Right hindlimb (tissue), 1 donor: ENCODE results near the gene ZNF71.

ENCODE experiments used
- DNase-seq: peaks from one replicate; pipeline ENCODE4 v3.0.0-alpha.2; 2018

The ZNF71 gene

DNA sequence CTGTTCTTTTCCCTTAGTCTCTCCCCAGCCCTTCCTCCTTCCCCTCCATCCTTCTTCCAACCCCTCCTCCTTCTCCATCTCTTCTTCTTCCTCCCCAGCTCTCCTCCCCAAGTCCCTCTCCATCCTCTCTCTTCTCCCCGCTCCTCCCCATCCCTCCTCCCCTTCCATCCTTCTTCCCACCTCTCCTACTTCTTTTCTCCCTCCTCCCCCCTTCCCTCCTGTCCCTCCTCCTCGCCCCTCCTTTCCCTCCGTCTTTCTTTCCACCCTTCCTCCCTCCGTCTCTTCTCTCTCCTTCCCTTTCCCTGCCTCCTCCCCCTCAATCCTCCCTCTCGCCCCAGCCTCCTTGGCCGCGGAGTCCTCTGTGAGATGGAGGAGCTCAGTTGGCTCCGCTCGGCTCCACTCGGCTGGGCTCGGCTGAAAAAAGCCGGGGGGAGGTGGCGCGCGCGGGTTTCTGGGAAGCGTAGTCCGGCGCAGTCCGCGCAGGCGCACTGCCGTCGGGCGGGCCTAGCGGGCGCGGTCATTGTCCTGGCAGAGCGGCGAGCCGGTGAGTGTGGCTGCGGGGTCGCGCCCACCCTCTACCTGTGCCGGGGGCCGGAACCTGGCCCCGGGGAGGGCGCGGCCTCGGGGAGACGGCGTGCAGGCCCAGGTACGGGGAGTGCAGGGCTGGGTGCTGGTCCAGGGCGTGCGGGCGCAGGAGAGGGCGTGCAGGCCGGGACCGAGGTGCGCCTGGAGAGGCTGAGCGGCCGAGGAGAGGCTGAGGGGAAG lies at the start of gene ZNF71:
ZNF71 (plus strand) TSS at position 520 of the 765 bp plus-strand sequence. CDS start 6,257 bp downstream, outside the sequence.
- DNase-seq, result peak; percentile 95

DNA sequence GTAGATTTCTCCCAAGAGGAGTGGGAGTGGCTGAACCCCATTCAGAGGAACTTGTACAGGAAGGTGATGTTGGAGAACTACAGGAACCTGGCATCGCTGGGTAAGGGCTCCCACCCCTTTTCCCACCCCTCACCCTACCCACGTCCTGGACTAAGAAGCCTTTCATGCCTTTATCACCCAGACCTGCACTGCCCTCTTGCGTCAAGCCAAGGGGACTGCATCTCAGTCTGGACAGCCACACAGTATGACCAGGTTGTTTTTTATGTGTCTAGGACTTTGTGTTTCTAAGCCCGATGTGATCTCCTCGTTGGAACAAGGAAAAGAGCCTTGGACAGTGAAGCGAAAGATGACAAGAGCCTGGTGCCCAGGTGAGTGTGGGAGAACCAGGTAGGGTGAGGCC lies 47.6 kb upstream of the ZNF71 start:
- no peak for DNase-seq

DNA sequence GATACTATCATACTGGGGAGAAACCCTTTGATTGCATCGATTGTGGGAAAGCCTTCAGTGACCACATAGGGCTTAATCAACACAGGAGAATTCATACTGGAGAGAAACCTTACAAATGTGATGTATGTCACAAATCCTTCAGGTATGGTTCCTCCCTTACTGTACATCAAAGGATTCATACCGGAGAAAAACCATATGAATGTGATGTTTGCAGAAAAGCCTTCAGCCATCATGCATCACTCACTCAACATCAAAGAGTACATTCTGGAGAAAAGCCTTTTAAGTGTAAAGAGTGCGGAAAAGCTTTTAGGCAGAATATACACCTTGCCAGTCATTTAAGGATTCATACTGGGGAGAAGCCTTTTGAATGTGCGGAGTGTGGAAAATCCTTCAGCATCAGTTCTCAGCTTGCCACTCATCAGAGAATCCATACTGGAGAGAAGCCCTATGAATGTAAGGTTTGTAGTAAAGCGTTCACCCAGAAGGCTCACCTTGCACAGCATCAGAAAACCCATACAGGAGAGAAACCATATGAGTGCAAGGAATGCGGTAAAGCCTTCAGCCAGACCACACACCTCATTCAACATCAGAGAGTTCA lies 40.7 kb upstream of the ZNF71 start:
- DNase-seq, result no peak

DNA sequence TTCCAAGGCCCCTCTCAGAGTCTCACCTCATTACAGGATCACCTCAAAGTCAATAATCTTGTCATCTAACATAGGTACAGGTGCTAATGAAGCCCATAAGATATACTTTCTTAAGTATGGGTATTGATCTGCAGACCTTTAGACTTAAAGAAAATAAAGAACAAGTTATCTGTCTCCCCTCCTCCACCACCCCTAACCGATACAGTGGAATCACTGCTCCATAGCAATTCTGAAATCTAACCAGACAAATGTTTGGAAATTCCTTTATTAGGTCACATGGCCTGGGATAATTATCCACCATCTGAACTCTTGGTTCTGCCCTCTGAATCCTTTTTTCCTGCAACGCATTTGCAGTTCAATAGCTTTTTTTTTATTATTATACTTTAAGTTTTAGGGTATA lies 32.3 kb upstream of the ZNF71 start:
- DNase-seq, result no peak

DNA sequence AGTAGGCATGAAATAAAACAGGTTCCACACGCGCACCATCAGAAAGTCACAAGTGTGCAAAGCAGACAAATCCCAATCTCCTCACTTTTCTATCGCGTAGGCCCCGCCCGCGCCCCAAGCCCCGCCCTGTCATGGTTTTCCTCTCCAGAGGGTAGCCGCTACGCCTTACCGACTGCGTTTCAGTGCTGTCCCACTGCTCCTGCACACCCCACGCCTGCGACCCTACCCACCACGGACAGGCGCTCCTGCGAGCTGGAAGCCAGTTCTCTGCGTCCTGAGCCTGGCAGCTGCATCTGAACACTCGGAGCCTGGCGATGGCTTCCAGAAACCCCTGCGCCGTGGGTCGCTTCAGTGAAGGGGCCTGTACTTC lies 28.2 kb upstream of the ZNF71 start:
- no peak for DNase-seq

DNA sequence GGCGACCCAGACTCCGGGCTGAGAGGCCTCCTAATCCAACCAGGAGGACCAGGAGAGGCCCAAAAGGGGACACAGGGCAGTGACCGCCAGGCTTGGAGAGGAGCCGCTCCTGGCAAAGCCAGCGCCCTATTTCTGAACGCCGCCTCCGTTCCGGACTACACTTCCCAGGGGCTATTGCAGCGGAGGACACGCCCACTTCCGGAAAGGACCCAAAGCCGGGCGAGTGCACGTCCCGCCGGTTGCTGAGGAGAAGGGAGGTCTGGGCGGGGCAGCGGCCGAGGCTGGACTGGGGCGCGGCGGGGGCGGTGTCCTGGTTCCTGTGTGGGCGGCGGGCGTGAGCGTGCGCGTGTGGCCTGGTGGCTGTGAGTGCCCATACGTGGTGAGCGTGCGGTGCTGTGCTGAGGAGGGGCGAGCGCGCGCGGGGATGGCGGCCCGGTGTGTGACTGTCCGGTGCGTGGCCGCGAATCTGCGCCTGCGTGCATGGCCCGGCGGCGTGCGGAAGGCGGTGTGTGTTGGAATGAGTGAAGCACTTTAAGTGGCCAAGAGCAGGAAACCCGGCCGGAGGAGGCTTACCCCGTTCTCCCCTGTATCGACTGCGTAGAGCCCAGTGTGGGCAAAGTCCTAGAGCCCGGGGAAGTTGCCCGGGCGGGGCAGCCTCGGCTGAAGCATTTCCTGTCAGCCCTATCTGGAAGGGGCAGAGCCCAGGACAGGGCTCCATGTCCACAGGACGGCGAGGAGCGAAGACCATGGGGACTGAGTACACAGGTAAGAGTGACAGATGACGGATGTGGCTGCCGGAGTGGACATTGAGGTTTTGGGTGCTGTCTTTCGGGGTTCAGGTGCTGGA lies 27.6 kb upstream of the ZNF71 start, which contains the start of gene ZNF470:
ZNF470 (plus strand) TSS at position 195 of the 847 bp plus-strand sequence. CDS start 2,844 bp downstream, outside the sequence.
- peak; percentile 97 for DNase-seq

DNA sequence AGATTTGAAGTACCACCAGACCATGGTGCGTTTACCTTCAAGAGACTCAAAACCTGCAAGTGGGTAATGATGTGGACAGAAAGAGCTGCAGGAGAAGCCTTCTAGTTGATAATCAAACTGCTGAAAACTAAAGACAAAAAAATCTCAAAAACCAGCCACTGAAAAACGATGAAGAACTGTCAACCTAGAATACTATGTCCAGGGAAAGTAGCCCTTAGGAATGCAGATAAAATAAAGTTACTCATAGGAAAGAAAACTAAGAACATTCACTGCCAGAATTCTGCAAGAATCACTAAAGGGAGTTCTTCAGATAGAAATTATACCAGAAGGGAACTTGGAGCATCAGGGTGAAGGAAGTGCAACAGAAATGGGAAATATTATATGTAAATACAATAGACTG lies 22.5 kb upstream of the ZNF71 start:
- no peak for DNase-seq

DNA sequence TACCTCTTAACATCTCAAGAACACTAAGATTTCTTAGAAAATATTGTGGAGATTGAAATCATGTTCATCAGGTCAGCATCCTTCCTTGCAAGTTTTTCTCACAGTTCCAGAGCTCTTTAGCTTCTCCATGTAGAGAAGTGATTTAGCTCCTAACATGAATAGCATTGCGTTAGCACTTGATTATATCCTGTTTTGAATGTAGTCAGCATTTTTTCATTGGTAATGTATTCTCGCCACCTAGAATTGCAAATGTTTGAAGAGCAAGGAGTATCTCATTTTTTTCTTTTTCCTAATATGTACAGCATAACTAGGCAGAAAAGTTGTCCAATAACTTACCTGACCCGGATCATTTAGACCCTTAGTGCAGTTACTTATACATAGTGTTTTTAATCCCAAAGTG lies 21.2 kb upstream of the ZNF71 start:
- no peak for DNase-seq

DNA sequence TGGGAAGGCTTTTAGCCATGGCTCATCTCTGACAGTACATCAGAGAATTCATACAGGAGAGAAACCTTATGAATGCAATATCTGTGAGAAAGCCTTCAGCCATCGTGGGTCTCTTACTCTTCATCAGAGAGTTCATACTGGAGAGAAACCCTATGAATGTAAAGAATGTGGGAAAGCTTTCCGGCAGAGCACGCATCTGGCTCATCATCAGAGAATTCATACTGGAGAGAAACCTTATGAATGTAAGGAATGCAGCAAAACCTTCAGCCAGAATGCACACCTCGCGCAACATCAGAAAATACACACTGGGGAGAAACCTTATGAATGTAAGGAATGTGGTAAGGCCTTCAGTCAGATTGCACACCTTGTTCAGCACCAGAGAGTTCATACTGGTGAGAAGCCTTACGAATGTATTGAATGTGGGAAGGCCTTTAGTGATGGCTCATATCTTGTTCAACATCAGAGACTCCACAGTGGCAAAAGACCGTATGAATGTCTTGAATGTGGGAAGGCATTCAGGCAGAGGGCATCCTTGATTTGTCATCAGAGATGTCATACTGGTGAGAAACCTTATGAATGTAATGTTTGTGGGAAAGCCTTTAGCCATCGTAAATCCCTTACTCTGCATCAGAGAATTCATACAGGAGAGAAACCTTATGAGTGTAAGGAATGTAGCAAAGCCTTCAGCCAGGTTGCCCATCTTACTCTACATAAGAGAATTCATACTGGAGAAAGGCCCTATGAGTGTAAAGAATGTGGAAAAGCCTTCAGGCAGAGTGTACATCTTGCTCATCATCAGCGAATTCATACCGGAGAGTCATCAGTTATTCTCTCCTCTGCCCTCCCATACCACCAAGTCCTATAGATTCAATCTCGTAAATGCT lies 17.1 kb upstream of the ZNF71 start:
- no peak for DNase-seq

DNA sequence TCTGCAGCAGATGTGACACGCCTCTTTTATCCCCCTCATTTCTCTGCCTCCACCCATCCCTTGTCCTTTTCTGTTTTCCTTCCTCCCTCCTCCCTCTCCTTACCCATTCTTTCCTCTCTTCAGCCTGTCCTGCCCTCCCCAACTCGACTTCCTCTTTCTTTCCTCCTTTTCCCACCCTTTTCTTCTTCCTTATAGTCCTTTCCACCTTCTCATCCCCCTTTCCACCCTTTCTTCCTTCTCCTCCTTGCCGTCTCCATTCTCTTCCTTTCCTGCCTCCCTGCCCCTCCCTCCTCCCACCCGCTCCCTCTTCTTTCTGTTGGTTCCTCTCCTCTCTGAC lies 688 bp upstream of the ZNF71 start:
- DNase-seq, result no peak

DNA sequence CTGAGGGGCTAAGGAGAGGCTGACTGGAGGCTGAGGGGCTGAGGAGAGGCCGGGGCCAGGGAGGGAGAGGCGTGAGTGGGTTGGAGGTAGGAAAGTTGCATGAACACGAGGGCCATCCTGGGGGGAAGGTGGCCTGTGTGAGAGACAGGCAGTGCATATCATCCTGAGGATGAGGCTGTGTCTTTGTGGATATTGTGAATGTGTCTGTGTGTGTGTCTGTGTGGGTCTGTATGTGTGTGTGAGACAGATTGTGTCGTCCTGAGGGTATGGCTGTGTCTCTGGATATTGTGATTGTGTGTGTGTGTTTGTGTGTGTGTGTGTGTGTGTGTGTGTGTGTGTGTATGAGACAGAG lies 422 bp downstream of the ZNF71 start:
- DNase-seq, result no peak

DNA sequence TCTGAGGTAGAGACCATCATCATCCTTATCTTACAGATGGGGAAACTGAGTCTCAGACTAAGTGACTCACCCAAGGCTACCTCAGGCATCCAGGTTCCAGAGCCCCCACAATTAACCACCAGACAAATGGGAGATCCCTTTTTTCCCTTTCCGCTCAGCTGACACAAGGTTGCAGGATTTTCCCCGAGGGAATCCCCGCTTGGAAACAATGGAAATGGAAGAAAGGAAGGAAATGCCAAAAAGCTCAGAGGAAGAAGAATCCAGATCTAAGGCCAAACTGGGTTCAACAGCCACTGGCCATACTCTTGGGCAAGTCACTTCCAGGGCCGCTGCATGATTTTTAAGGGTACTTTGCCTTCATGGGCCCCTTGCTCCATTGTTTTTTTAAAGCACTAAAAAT lies 1.6 kb downstream of the ZNF71 start:
- no peak for DNase-seq

DNA sequence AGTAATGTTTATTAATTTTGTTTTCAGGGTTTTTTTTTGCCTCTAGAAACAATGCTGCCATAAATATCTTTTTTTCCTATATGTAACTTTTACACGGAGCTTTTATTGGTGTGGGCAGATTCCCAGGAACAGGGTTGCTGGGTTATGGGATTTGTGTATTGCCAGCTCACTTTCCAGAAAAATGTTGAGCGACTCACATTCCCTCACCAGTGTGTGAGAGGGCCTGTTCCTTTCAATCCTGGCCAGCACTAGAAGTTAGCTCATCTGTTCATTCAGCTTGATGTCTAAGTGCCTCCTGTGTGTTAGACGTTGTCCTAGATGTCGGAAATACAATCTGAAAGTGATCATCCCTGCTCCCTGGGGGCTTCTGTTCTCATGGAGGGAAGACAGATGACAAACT lies 2.6 kb downstream of the ZNF71 start:
- DNase-seq, result no peak

DNA sequence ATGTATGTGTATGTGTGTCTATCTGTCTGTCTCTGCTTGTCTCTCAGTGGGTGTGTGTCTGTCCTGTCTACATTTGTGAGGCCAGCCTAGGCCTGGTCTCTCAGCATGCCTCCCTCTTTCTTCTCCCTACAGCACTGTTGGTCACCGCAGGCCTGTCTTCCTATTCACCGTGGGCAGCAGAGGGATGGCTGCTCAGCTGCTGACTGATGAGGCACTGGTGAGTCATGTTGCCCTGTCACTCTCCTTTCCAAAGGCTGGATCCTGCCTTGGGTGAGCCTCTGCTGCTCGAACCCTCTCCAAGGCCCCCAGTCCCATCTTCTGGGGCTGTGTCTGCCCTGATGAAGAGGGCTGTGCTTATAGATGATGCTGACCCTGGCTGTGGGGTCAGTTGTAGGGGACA lies 6.3 kb downstream of the ZNF71 start:
- DNase-seq, result no peak

DNA sequence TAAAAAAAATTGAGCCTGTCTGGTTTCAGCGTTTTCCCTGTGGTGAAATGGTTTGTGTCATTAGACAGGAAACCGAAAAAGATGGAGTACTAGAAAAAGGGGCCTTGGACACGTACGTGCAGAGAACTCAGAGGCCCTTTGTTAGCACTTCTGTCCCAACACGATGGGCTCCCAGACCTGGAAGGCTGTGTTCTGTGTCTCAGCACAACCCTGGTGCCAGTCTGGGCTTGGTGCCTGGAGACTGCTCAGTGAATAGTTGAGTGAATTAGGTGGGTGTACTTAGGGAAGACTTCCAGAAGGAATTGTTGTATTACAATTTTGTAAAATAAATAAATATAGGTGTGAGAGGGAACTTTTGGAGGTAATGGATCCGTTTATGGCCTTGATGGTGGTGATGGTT lies 8.7 kb downstream of the ZNF71 start:
- no peak for DNase-seq

DNA sequence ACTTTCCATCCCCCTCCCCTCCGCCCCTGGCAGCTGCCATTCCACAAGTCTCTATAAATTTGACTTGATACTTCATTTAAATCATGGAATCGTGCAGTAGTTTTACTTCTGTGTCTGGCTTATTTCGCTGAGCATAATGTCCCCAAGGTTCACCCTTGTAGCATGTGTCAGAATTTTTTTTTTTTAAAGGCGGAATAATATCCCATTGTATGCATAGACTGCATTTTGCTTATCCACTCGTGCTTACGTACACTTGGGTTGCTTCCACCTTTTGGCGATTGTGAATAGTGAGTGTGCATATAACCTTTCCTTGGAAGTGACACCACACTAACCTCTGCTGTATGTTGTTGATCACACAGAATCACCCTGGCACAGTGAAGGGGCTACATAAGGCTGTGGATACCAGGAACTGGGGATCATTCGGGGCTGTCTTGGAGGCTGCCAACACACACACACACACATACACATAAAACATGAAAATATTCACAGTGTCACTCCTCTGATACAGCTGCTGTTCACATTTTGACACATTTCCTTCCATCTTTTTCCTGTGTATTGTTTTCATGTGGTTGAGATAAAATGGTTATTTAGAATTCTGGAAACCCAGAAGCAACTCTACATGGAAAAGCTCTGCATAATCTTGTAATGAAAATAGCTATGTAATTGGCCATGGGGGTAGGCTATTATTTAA lies 13.3 kb downstream of the ZNF71 start:
- no peak for DNase-seq

DNA sequence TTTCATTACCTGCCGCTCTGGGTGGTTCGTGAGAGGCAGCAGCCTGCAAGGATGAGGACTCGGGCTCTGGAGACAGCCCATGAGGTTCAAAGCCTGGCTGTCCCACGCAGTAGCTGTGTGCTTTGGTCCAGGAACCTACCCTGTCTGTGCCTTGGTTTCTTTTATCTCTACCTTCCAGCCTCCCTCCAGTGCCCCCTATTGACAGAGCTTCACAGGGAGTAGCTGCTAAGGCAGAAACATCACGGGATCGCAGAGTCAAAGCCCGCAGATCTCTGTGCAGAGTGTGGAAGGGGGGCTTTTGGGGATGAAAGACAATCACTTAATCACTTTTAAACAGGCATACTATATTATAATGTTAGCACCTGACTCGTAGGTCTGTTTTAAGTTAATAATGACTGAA lies 16.2 kb downstream of the ZNF71 start:
- no peak for DNase-seq

DNA sequence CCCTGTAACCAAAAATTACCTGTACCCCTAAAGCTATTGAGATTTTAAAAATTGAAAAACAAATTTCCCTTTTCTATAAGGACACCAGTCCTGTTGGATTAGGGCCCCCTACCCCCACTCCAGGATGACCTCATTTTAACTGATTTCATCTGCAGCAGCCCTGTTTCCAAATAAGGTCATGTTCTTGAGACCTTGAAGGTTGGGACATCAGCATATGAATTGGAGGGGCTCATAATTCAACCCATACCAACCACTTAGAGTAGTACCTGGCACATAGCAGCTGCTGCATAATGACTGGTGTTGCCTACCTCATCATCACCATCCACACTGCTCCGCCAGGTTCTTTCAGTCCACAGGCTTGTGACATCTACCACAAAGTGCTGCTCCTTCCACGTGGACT lies 17.6 kb downstream of the ZNF71 start:
- DNase-seq, result no peak

DNA sequence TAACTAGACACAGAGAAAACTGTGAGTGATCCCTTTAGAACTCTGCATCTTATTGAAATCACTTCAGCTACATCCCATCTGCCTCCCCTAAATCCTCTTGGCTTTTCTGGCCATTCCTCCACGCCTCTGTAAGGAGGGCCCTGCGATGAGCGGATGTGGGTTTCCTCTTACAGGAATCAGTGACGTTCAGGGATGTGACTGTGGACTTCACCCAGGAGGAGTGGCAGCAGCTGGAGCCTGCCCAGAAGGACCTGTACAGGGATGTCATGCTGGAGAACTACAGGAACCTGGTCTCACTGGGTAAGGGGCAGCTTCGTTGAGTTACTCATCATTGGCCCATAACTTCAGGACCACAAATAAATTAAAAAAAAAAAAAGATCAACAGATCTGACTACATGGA lies 18.5 kb downstream of the ZNF71 start:
- DNase-seq, result no peak

DNA sequence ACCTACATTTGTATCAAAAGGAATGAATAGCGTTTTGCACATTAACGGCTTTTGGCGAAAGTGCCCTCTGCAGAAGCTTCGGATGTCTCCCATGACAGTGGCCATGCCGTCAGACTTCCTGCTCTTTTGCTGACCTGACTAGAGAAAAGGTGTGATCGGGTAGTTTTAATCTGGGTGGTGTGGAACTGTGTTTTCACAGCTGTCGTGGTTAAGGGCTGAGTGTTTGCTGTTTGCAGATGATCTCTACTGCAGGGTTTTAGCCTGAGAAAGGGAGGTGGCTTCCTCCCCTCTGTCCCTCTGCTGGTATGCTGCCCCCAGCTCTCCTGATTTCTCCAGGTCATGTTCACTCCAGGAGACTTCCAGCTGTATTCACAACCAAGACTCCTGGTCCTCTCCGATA lies 22.4 kb downstream of the ZNF71 start:
- no peak for DNase-seq

DNA sequence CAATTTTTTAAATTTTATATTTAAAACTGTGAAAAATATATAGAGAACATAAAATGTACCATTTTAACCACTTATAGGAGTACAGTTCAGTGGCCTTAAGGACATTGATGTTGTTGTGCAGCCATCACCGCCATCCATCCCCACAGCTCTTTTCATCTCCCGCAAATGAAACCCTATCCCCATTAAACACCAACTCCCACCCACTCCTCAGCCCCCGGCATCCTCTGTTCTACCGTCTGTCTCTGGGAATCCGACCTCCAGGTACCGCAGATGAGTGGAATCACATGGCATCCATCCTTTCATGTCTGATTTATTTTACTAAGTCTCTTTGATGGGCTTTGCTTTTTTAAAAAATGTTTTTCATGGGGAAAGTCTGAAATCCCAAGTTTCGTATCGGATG lies 24.0 kb downstream of the ZNF71 start:
- no peak for DNase-seq

DNA sequence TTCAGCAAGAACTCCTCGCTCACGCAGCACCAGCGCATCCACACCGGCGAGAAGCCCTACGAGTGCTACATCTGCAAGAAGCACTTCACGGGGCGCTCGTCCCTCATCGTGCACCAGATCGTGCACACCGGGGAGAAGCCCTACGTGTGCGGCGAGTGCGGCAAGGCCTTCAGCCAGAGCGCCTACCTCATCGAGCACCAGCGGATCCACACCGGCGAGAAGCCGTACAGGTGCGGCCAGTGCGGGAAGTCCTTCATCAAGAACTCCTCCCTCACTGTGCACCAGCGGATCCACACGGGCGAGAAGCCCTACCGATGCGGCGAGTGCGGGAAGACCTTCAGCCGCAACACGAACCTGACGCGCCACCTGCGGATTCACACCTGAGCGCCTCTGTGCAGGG lies 27.3 kb downstream of the ZNF71 start:
- DNase-seq, result no peak
